IMR-90 (cell line): ENCODE measurements around the gene ASB16. TPM values are rescaled to one million over a fixed set of nuclear protein-coding genes. Genes with fewer than 3 reads are reported as not detected.

Experiments used
- ATAC-seq: fragments of 200-7000 bp; cut with Tn5 transposase; 2 replicates; pipeline ENCODE4 v1.9.1; 2020; ENCODE audit warnings: low read depth, mild to moderate bottlenecking, moderate library complexity
- BruUV-seq: library from RNA; stranded (reverse); fragments of 400-500 nt; replicated peaks from 2 replicates; lab custom pipeline; 2021; lab: Mats Ljungman, UMichigan
- CTCF ChIA-PET: fragments of 300-600 bp; formaldehyde crosslinking; extraction: SDS; loops from one replicate; lab custom pipeline; 2021; ENCODE audit warnings: antibody characterized with exemption; lab: Yijun Ruan, JAX
- POLR2A ChIA-PET: fragments of 300-600 bp; sonication (Branson Sonifier 250); formaldehyde crosslinking; loops from one replicate; lab custom pipeline; 2022; ENCODE audit warnings: antibody characterized with exemption; ENCODE audit not compliant: unreplicated experiment; lab: Charles Lee
- DNase-seq: peaks from one replicate; pipeline ENCODE4 v3.0.0; 2013
- H2AFZ ChIP-seq: replicated peaks from 2 replicates; pipeline ENCODE3; 2013; ENCODE audit warnings: low read length, mild to moderate bottlenecking; ENCODE audit not compliant: poor library complexity
- H2AK5ac ChIP-seq: 2 replicates; pipeline ENCODE4 v1.6.1; 2013; ENCODE audit warnings: low read depth, low read length, inconsistent platforms
- H2AK9ac ChIP-seq: replicated peaks from 2 replicates; pipeline ENCODE3; 2013; ENCODE audit warnings: mild to moderate bottlenecking, low read depth, low read length, moderate library complexity; ENCODE audit not compliant: poor library complexity
- H2BK120ac ChIP-seq: 2 replicates; pipeline ENCODE4 v1.6.1; 2013; ENCODE audit warnings: low read depth, low read length, inconsistent platforms
- H2BK15ac ChIP-seq: 3 replicates; pipeline ENCODE4 v1.6.1; 2013; ENCODE audit warnings: low read depth, low read length, inconsistent platforms
- H2BK20ac ChIP-seq: 2 replicates; pipeline ENCODE4 v1.6.1; 2013; ENCODE audit warnings: low read depth, mild to moderate bottlenecking, inconsistent platforms, low read length, moderate library complexity
- H2BK5ac ChIP-seq: 2 replicates; pipeline ENCODE4 v1.6.1; 2013; ENCODE audit warnings: mild to moderate bottlenecking, low read depth, low read length, inconsistent platforms; ENCODE audit not compliant: poor library complexity, severe bottlenecking
- H3K14ac ChIP-seq: replicated peaks from 2 replicates; pipeline ENCODE4 v1.6.1; 2013; ENCODE audit warnings: low read depth, low read length, inconsistent platforms
- H3K18ac ChIP-seq: 2 replicates; pipeline ENCODE4 v1.6.1; 2013; ENCODE audit warnings: low read depth, low read length, control low read depth
- H3K23ac ChIP-seq: 2 replicates; pipeline ENCODE4 v1.6.1; 2013; ENCODE audit warnings: low read depth, low read length, inconsistent platforms
- H3K27ac ChIP-seq: 2 replicates; pipeline ENCODE4 v1.5.1; 2013; ENCODE audit warnings: mild to moderate bottlenecking, control low read depth, low read length; ENCODE audit not compliant: insufficient read depth
- H3K27me3 ChIP-seq: 2 replicates; pipeline ENCODE4 v1.6.1; 2013; ENCODE audit warnings: low read length; ENCODE audit not compliant: control insufficient read depth, insufficient read depth
- H3K36me3 ChIP-seq: 2 replicates; pipeline ENCODE4 v1.6.1; 2013; ENCODE audit warnings: low read length, mixed read lengths; ENCODE audit not compliant: control insufficient read depth, insufficient read depth
- H3K4ac ChIP-seq: 2 replicates; pipeline ENCODE4 v1.6.1; 2013; ENCODE audit warnings: low read depth, low read length, inconsistent platforms
- H3K4me1 ChIP-seq: 2 replicates; pipeline ENCODE4 v1.6.1; 2013; ENCODE audit warnings: low read length, mixed read lengths; ENCODE audit not compliant: control insufficient read depth, insufficient read depth
- H3K4me2 ChIP-seq: 2 replicates; pipeline ENCODE4 v1.6.1; 2013; ENCODE audit warnings: low read depth, mild to moderate bottlenecking, control low read depth, low read length, moderate library complexity
- H3K4me3 ChIP-seq: 2 replicates; pipeline ENCODE4 v1.5.1; 2013; ENCODE audit warnings: low read depth, mild to moderate bottlenecking, control low read depth, low read length, moderate library complexity; ENCODE audit not compliant: insufficient read depth
- H3K56ac ChIP-seq: 2 replicates; pipeline ENCODE4 v1.6.1; 2013; ENCODE audit warnings: low read length, inconsistent platforms; ENCODE audit not compliant: insufficient read depth; ENCODE audit errors: extremely low read depth
- H3K79me1 ChIP-seq, 2 experiments: 2 replicates each; pipeline ENCODE4 v1.6.1; 2013; ENCODE audit warnings: low read length in 2 of 2, inconsistent platforms in 1 of 2, low read depth in 1 of 2
- H3K9ac ChIP-seq: 2 replicates; pipeline ENCODE4 v1.6.1; 2013; ENCODE audit warnings: low read depth, low read length, control low read depth
- H3K9me1 ChIP-seq: 2 replicates; pipeline ENCODE4 v1.6.1; 2013; ENCODE audit warnings: low read length, inconsistent platforms; ENCODE audit not compliant: insufficient read depth
- H3K9me3 ChIP-seq: 2 replicates; pipeline ENCODE4 v1.6.1; 2013; ENCODE audit warnings: low read length; ENCODE audit not compliant: control insufficient read depth, insufficient read depth
- H4K20me1 ChIP-seq: 2 replicates; pipeline ENCODE4 v1.6.1; 2013; ENCODE audit warnings: low read length, inconsistent platforms; ENCODE audit not compliant: insufficient read depth
- H4K5ac ChIP-seq: 2 replicates; pipeline ENCODE4 v1.6.1; 2013; ENCODE audit warnings: mild to moderate bottlenecking, low read depth, low read length, control low read depth
- H4K8ac ChIP-seq, 2 experiments: 2 replicates each; pipeline ENCODE4 v1.6.1; 2013; ENCODE audit warnings: low read depth in 2 of 2, low read length in 2 of 2, control low read depth in 1 of 2, inconsistent platforms in 1 of 2
- H4K91ac ChIP-seq: 2 replicates; pipeline ENCODE4 v1.6.1; 2013; ENCODE audit warnings: low read depth, low read length, inconsistent platforms; ENCODE audit not compliant: insufficient read depth
- BHLHE40 ChIP-seq: fragments of 150-350 bp; IDR thresholded peaks from 2 replicates; pipeline ENCODE4 v1.6.1; 2016; ENCODE audit warnings: mild to moderate bottlenecking, low read depth, low read length
- CEBPB ChIP-seq: IDR thresholded peaks from 2 replicates; pipeline ENCODE4 v1.6.1; 2012; ENCODE audit warnings: low read depth, low read length, improper control_type of control experiment
- CHD1 ChIP-seq: IDR thresholded peaks from 2 replicates; pipeline ENCODE4 v1.6.1; 2012; ENCODE audit warnings: low read depth, low read length, improper control_type of control experiment
- MAFK ChIP-seq: IDR thresholded peaks from 2 replicates; pipeline ENCODE4 v1.6.1; 2012; ENCODE audit warnings: low read depth, low read length, improper control_type of control experiment
- MXI1 ChIP-seq: IDR thresholded peaks from 2 replicates; pipeline ENCODE4 v1.6.1; 2012; ENCODE audit warnings: low read depth, mild to moderate bottlenecking, low read length, moderate library complexity, borderline replicate concordance
- RAD21 ChIP-seq: IDR thresholded peaks from 2 replicates; pipeline ENCODE4 v1.6.1; 2012; ENCODE audit warnings: low read length, improper control_type of control experiment
- RCOR1 ChIP-seq: IDR thresholded peaks from 2 replicates; pipeline ENCODE4 v1.6.1; 2012; ENCODE audit warnings: mild to moderate bottlenecking, low read length, improper control_type of control experiment; ENCODE audit not compliant: insufficient replicate concordance
- SMC3 ChIP-seq: fragments of 150-350 bp; IDR thresholded peaks from 2 replicates; pipeline ENCODE4 v1.6.1; 2016; ENCODE audit warnings: low read depth, mild to moderate bottlenecking, antibody characterized with exemption, low read length, moderate library complexity
- WGBS, 2 experiments: methylation state at CpG; one replicate each; pipeline versions ENCODE4 v1.1.5 to v1.1.7; 2013; ENCODE audit warnings: missing lambda C conversion rate in 2 of 2; ENCODE audit not compliant: insufficient read length in 1 of 2; ENCODE audit errors: extremely low coverage in 2 of 2; 5-methylcytosine and 5-hydroxymethylcytosine counted together
- dilution Hi-C: fragments of 300-500 bp; cut with HindIII; formaldehyde crosslinking; loops from one replicate; pipeline ENCODE4 v1.14.3; 2018; ENCODE audit warnings: low sequenced_read_pairs; ENCODE audit not compliant: unreplicated experiment
- in situ Hi-C: fragments of 300-500 bp; cut with MboI; formaldehyde crosslinking; loops from 3 replicates; pipeline ENCODE4 v1.14.3; 2019; ENCODE audit warnings: low sequenced_read_pairs, inconsistent platforms, mixed read lengths
- intact Hi-C: fragments of 100-400 bp; cut with micrococcal nuclease; formaldehyde crosslinking; loops from 2 replicates; pipeline ENCODE4 v1.10.0; 2022
- polyA plus RNA-seq, 3 experiments: library from polyadenylated mRNA; depleted of rRNA; stranded (reverse); fragments of >200 nt; gene quantifications; 2 replicates each; pipeline ENCODE4 v1.2.3, GENCODE V29; 2012; ENCODE audit warnings: low replicate concordance in 1 of 3
- total RNA-seq: library from RNA; depleted of rRNA; stranded (reverse); fragments of >200 nt; gene quantifications from 2 replicates; pipeline ENCODE4 v1.2.3, GENCODE V29; 2012
- TF ChIP-seq, protein P1 (sequence below): fragments of 150-350 bp; IDR thresholded peaks from 2 replicates; pipeline ENCODE4 v1.6.1; 2016; ENCODE audit warnings: low read depth, mild to moderate bottlenecking, low read length, moderate library complexity, borderline replicate concordance
- TF ChIP-seq, protein P2 (sequence below): conservative IDR thresholded peaks from 2 replicates; pipeline ENCODE4 v1.5.1; 2012; ENCODE audit warnings: mild to moderate bottlenecking, low read depth, low read length, improper control_type of control experiment
- TF ChIP-seq, protein P3 (sequence below): fragments of 150-350 bp; IDR thresholded peaks from 2 replicates; pipeline ENCODE4 v1.6.1; 2017; ENCODE audit warnings: mild to moderate bottlenecking, antibody characterized with exemption, low read length, low read depth

The ASB16 gene
- total and polyA plus RNA-seq, 2 of the 4 experiments (the other 2 are of a cell fraction): 0.05 TPM; not detected in 1

DNA sequence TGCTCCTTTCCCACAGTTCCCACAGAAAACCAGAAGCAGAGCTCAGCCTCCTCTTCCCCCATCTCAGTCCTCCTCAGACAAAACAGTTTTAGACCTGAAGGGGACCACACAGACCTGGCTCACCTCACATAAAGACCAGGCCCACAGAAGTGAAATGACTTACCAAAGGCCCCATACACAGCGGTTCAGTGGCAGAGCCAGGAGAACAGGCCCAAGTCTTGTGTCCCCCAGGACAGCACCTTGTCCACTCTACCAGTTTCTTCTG is 43.7 kb downstream of the ASB16 start:
- intact Hi-C loops (loop anchor here (10.0 kb wide), 1 partner anchor 291 kb away; the partner anchor contains the start of gene GPATCH8), in situ Hi-C loops (loop anchor here (25.0 kb wide), 2 partner anchors 298 to 423 kb away; partner anchors contain the start of gene GPATCH8), dilution Hi-C loops (no loop called here)
- ChIA-PET CTCF (no interaction called here), POLR2A (no interaction called here)
- H2BK120ac ChIP-seq: no peak overlapping the region
- no peak overlapping the region for H3K4ac ChIP-seq
- no peak overlapping the region for H3K23ac ChIP-seq
- H3K18ac ChIP-seq: no peak overlapping the region
- peaks cover 58% of the 10 kb centered on the region for H3K36me3 ChIP-seq
- no peak overlapping the region for H2BK5ac ChIP-seq
- H2AK5ac ChIP-seq: no peak overlapping the region
- no peak overlapping the region for H3K14ac ChIP-seq
- no peak overlapping the region for H4K91ac ChIP-seq
- DNase-seq: no peak
- H2BK20ac ChIP-seq: no peak overlapping the region
- peaks cover 20% of the 10 kb centered on the region for H3K9me1 ChIP-seq
- TF ChIP-seq, protein P1, sequence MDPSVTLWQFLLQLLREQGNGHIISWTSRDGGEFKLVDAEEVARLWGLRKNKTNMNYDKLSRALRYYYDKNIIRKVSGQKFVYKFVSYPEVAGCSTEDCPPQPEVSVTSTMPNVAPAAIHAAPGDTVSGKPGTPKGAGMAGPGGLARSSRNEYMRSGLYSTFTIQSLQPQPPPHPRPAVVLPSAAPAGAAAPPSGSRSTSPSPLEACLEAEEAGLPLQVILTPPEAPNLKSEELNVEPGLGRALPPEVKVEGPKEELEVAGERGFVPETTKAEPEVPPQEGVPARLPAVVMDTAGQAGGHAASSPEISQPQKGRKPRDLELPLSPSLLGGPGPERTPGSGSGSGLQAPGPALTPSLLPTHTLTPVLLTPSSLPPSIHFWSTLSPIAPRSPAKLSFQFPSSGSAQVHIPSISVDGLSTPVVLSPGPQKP: no peak
- TF ChIP-seq SMC3 (no peak), RAD21 (no peak), MAFK (no peak), CHD1 (no peak), BHLHE40 (no peak), RCOR1 (no peak), CEBPB (no peak), MXI1 (no peak)
- TF ChIP-seq, protein P2, sequence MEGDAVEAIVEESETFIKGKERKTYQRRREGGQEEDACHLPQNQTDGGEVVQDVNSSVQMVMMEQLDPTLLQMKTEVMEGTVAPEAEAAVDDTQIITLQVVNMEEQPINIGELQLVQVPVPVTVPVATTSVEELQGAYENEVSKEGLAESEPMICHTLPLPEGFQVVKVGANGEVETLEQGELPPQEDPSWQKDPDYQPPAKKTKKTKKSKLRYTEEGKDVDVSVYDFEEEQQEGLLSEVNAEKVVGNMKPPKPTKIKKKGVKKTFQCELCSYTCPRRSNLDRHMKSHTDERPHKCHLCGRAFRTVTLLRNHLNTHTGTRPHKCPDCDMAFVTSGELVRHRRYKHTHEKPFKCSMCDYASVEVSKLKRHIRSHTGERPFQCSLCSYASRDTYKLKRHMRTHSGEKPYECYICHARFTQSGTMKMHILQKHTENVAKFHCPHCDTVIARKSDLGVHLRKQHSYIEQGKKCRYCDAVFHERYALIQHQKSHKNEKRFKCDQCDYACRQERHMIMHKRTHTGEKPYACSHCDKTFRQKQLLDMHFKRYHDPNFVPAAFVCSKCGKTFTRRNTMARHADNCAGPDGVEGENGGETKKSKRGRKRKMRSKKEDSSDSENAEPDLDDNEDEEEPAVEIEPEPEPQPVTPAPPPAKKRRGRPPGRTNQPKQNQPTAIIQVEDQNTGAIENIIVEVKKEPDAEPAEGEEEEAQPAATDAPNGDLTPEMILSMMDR: no peak
- TF ChIP-seq, protein P3, sequence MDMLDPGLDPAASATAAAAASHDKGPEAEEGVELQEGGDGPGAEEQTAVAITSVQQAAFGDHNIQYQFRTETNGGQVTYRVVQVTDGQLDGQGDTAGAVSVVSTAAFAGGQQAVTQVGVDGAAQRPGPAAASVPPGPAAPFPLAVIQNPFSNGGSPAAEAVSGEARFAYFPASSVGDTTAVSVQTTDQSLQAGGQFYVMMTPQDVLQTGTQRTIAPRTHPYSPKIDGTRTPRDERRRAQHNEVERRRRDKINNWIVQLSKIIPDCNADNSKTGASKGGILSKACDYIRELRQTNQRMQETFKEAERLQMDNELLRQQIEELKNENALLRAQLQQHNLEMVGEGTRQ: no peak
- ATAC-seq: no peak
- H3K4me2 ChIP-seq: no peak overlapping the region
- no TSS peak for BruUV-seq
- H2AFZ ChIP-seq: no peak overlapping the region
- no peak overlapping the region for H3K4me3 ChIP-seq
- no peak overlapping the region for H4K5ac ChIP-seq
- no CpG with 5 or more reads among the region's 1 CpG for WGBS, 2 experiments
- no peak overlapping the region for H2BK15ac ChIP-seq
- no peaks in the 10 kb centered on the region for H3K9me3 ChIP-seq
- H3K27me3 ChIP-seq: no peaks in the 10 kb centered on the region
- H4K8ac ChIP-seq: no peak overlapping the region
- H3K56ac ChIP-seq: no peak overlapping the region
- H3K4me1 ChIP-seq: peaks cover 11% of the 10 kb centered on the region
- H3K9ac ChIP-seq: no peak overlapping the region
- H2AK9ac ChIP-seq: no peak overlapping the region
- peaks cover 43 to 61% of the 10 kb centered on the region in 2 experiments for H3K79me1 ChIP-seq
- peaks cover 41% of the 10 kb centered on the region for H4K20me1 ChIP-seq
- H3K27ac ChIP-seq: no peak overlapping the region
